ENCODE measurements around the gene OR1L6.

OR1L6 gene

GRCh38 chr9:122742003-122742402 lies at the start of gene OR1L6:
OR1L6 (plus strand) TSS chr9:122742303; CDS start chr9:122749848, 7,545 bp downstream.
- TF ChIP-seq MYC (IDR thresholded peaks at IDR 0.05; ENCODE audit: low read depth, low read length): no peak
- TF ChIP-seq CTCF (IDR thresholded peaks at IDR 0.05; ENCODE audit: low read depth, low read length): no peak
- TF ChIP-seq, protein P1, sequence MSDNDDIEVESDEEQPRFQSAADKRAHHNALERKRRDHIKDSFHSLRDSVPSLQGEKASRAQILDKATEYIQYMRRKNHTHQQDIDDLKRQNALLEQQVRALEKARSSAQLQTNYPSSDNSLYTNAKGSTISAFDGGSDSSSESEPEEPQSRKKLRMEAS (IDR thresholded peaks at IDR 0.05; ENCODE audit: low read depth, low read length): no peak
- TF ChIP-seq POLR2A (IDR thresholded peaks at IDR 0.05; ENCODE audit: extremely low read depth, insufficient read length): no peak
- DNase-seq (ENCODE audit: low read depth): no peak
- no peak within 1 kb of the TSS for H3K4me3 ChIP-seq (ENCODE audit: low read depth, low read length)

GRCh38 chr9:122695696-122696095 lies 46.4 kb upstream of the OR1L6 start:
- TF ChIP-seq POLR2A (IDR thresholded peaks at IDR 0.05; ENCODE audit: extremely low read depth, insufficient read length): no peak
- no peak for TF ChIP-seq MYC (IDR thresholded peaks at IDR 0.05; ENCODE audit: low read depth, low read length)
- TF ChIP-seq, protein P1 (IDR thresholded peaks at IDR 0.05; ENCODE audit: low read depth, low read length): no peak
- no peak for TF ChIP-seq CTCF (IDR thresholded peaks at IDR 0.05; ENCODE audit: low read depth, low read length)
- no peak overlapping the region for H3K4me3 ChIP-seq (ENCODE audit: low read depth, low read length)
- peak; percentile 6 for DNase-seq (ENCODE audit: low read depth)

GRCh38 chr9:122718038-122718437 lies 24.1 kb upstream of the OR1L6 start:
- no peak for DNase-seq (ENCODE audit: low read depth)
- no peak overlapping the region for H3K4me3 ChIP-seq (ENCODE audit: low read depth, low read length)
- TF ChIP-seq POLR2A (IDR thresholded peaks at IDR 0.05; ENCODE audit: extremely low read depth, insufficient read length): no peak
- TF ChIP-seq MYC (IDR thresholded peaks at IDR 0.05; ENCODE audit: low read depth, low read length): no peak
- TF ChIP-seq, protein P1 (IDR thresholded peaks at IDR 0.05; ENCODE audit: low read depth, low read length): no peak
- TF ChIP-seq CTCF (IDR thresholded peaks at IDR 0.05; ENCODE audit: low read depth, low read length): no peak

GRCh38 chr9:122719218-122719617 lies 22.9 kb upstream of the OR1L6 start:
- no peak for DNase-seq (ENCODE audit: low read depth)
- TF ChIP-seq POLR2A (IDR thresholded peaks at IDR 0.05; ENCODE audit: extremely low read depth, insufficient read length): no peak
- TF ChIP-seq, protein P1 (IDR thresholded peaks at IDR 0.05; ENCODE audit: low read depth, low read length): no peak
- TF ChIP-seq CTCF (IDR thresholded peaks at IDR 0.05; ENCODE audit: low read depth, low read length): no peak
- TF ChIP-seq MYC (IDR thresholded peaks at IDR 0.05; ENCODE audit: low read depth, low read length): no peak

GRCh38 chr9:122723690-122724089 lies 18.4 kb upstream of the OR1L6 start, which contains the start of gene OR1L4:
OR1L4 (plus strand) TSS chr9:122723990; CDS start chr9:122723990, 0 bp downstream.
- H3K4me3 ChIP-seq (ENCODE audit: low read depth, low read length): no peak within 1 kb of the TSS
- no peak for DNase-seq (ENCODE audit: low read depth)
- TF ChIP-seq, protein P1 (IDR thresholded peaks at IDR 0.05; ENCODE audit: low read depth, low read length): no peak
- no peak for TF ChIP-seq MYC (IDR thresholded peaks at IDR 0.05; ENCODE audit: low read depth, low read length)

More at GRCh38 chr9:122719218-122719617, 22.9 kb upstream of the OR1L6 start:
- H3K4me3 ChIP-seq (ENCODE audit: low read depth, low read length): no peak overlapping the region

DNA sequence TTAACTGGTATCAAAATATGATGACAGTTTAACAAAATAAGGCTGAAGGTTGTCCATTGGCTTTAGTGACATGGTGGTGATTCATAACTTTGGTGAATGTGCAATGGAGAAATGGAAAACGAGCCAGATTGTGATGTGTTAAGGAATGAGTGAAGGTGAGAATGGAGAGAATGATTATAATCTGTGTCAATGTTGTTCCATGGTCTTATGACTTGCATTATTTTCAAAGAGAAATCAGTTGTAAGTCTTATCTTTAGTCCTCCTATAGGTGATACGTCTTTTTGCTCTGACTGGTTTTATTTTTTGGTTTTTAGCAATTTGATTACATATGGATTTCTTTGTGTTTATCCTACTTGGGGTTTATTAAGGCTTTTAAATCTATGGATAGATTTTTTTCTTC lies 12.7 kb downstream of the OR1L6 start:
- H3K4me3 ChIP-seq (ENCODE audit: low read depth, low read length): no peak overlapping the region
- TF ChIP-seq MYC (IDR thresholded peaks at IDR 0.05; ENCODE audit: low read depth, low read length): no peak
- TF ChIP-seq CTCF (IDR thresholded peaks at IDR 0.05; ENCODE audit: low read depth, low read length): no peak
- no peak for TF ChIP-seq POLR2A (IDR thresholded peaks at IDR 0.05; ENCODE audit: extremely low read depth, insufficient read length)
- TF ChIP-seq, protein P1 (IDR thresholded peaks at IDR 0.05; ENCODE audit: low read depth, low read length): no peak
- no peak for DNase-seq (ENCODE audit: low read depth)
